Coronary artery (tissue), 2 donors: ENCODE measurements around the gene PRKCZ.

Source experiments
- DNase-seq: peaks from one replicate; pipeline ENCODE4 v3.0.0-alpha.2; 2017; ENCODE audit warnings: low spot score
- H3K27ac ChIP-seq, 2 donors: fragments of 200-600 bp; sonication (generic); one replicate each; pipeline ENCODE4 v1.5.1; 2016 to 2019
- H3K4me3 ChIP-seq: fragments of 200-600 bp; sonication (generic); 2 replicates; pipeline ENCODE4 v1.5.1; 2016; ENCODE audit warnings: mild to moderate bottlenecking, moderate library complexity
- CTCF ChIP-seq: fragments of 200-600 bp; sonication (generic); IDR thresholded peaks from one replicate; pipeline ENCODE4 v1.5.1; 2019; ENCODE audit warnings: antibody characterized with exemption

The PRKCZ gene

GRCh38 chr1:2081326-2081885 is 31.2 kb downstream of the PRKCZ start:
- no peak for TF ChIP-seq CTCF
- no peak overlapping the region for H3K27ac ChIP-seq
- DNase-seq = no peak

GRCh38 chr1:2082064-2082463 is 31.9 kb downstream of the PRKCZ start:
- Histone ChIP-seq H3K27ac (no peak overlapping the region), H3K4me3 (no peak overlapping the region)
- no peak for DNase-seq
- no peak for TF ChIP-seq CTCF

More at GRCh38 chr1:2081326-2081885, 31.2 kb downstream of the PRKCZ start:
- H3K4me3 ChIP-seq = no peak overlapping the region

GRCh38 chr1:2083666-2084065 is 33.5 kb downstream of the PRKCZ start:
- DNase-seq = no peak
- no peak overlapping the region for H3K4me3 ChIP-seq
- TF ChIP-seq CTCF = no peak
- no peak overlapping the region for H3K27ac ChIP-seq

- TF ChIP-seq CTCF = no peak
- DNase-seq = no peak
- no peak overlapping the region for H3K27ac ChIP-seq
- no peak overlapping the region for H3K4me3 ChIP-seq
These were observed 34.1 kb downstream of the PRKCZ start for GRCh38 chr1:2084306-2084705.

- no peak for TF ChIP-seq CTCF
- Histone ChIP-seq H3K4me3 (no peak overlapping the region), H3K27ac (no peak overlapping the region)
- DNase-seq = no peak
These were observed 34.9 kb downstream of the PRKCZ start for GRCh38 chr1:2085080-2085479.

GRCh38 chr1:2086446-2087078 is 36.4 kb downstream of the PRKCZ start:
- Histone ChIP-seq H3K4me3 (no peak overlapping the region), H3K27ac (no peak overlapping the region)
- no peak for DNase-seq
- TF ChIP-seq CTCF = no peak

GRCh38 chr1:2087766-2088165 is 37.6 kb downstream of the PRKCZ start:
- H3K4me3 ChIP-seq = no peak overlapping the region
- no peak for DNase-seq
- H3K27ac ChIP-seq = no peak overlapping the region
- no peak for TF ChIP-seq CTCF
